ENCODE data around the gene NDUFS3. TPM values are rescaled to one million over a fixed set of nuclear protein-coding genes. Genes with fewer than 3 reads are reported as not detected.
A peak's percentile ranks its signal among the peaks of the same experiment; 100 is the strongest.
"Not testable (repeated sequence)": the region's sequence is repeated elsewhere in the genome, so short reads cannot be mapped to it uniquely, and the experiment has no call there.

NDUFS3 gene
- 100 to 1,000 TPM; 150 to 205 (median 197) TPM for total RNA-seq
- long read RNA-seq, donor 1, transcript NDUFS3-201 (7 exons, 958 nt), result major isoform, 89 of 97 reads
- long read RNA-seq, donor 1, partial matches to known transcripts, result 1 of 97 reads
- long read RNA-seq, donor 1, other reads (novel, unspliced or antisense), result 7 of 97 reads
- long read RNA-seq, donor 2, transcript NDUFS3-201 (7 exons, 958 nt), result major isoform, 166 of 176 reads
- long read RNA-seq, donor 2, partial matches to known transcripts, result 1 of 176 reads
- long read RNA-seq, donor 2, other reads (novel, unspliced or antisense), result 8 of 176 reads

DNA sequence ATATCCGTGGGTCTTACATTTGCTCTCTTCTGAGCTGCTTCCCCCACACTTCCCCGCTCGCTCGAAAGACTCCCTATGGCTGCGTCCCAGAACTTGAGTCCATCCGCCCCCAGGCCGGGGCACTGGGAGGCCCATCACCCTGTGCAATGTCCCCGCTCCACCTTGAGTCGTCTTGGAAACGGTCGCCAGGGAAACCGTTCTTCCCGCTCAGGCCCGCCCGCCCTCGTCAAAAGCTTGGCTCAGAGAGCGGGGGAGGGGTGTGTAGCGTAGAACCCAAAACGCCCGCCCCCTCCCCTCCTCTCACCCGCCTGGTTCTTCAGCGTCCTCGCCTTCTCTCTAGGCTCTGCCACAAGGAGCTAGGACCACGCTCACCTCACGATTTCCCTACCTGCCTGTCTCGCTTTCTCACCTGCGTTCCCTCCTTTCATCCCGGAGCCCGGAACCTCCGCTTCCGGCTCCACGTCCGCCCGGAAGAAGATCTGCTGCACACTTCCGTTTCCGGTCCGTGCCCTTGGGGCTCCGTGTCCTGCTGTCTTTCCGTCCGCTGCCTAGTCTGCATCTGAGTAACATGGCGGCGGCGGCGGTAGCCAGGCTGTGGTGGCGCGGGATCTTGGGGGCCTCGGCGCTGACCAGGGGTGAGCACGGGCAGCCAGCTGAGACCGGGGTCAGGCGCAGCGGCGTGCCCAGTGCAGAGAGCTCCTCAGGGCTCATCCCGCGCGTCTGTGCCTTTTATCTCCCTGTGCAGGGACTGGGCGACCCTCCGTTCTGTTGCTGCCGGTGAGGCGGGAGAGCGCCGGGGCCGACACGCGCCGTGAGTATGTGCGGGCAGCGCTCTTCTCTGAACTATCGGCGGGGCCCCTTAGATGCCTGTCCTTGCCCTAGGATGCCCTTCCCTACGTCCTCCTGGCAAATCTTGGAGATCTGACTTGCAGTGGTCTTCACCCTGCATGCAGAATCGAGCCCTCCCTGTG, at the start of gene NDUFS3, which contains the start of gene KBTBD4:
Gene NDUFS3 (plus strand): TSS at position 551 of the 971 bp plus-strand sequence. CDS start 18 bp downstream, at position 569.
Gene KBTBD4 (minus strand): TSS at position 447 of the 971 bp plus-strand sequence. CDS start 19 bp downstream, at position 428.
- Histone ChIP-seq H3K36me3 (ENCODE audit: low read depth) (peaks cover 16% of the 10 kb centered on the region), H3K4me3 (peak within 1 kb of the TSS; percentile 88), H3K4me1 (ENCODE audit: low read depth) (peaks cover 12% of the 10 kb centered on the region), H3K9me3 (no peaks in the 10 kb centered on the region)
- ATAC-seq, result peak; percentile 99
- intact Hi-C loops (cut with DNase I, micrococcal nuclease), result no loop called here
- no peak for TF ChIP-seq CTCF (IDR thresholded peaks at IDR 0.05)
- peak; percentile 92 to 94 (median 93) for DNase-seq

- TF ChIP-seq CTCF (IDR thresholded peaks at IDR 0.05), result no peak
- H3K9me3 ChIP-seq, result no peaks in the 10 kb centered on the region
- H3K4me3 ChIP-seq, result no peak overlapping the region
- intact Hi-C loops (cut with DNase I, micrococcal nuclease), result no loop called here
- ATAC-seq (no peak), DNase-seq (no peak)
- H3K4me1 ChIP-seq (ENCODE audit: low read depth), result peaks cover 8% of the 10 kb centered on the region
- no peaks in the 10 kb centered on the region for H3K36me3 ChIP-seq (ENCODE audit: low read depth)
These were observed 48.9 kb upstream of the NDUFS3 start for GRCh38 chr11:47529951-47530350.

- H3K9me3 ChIP-seq; intact Hi-C loops (cut with DNase I, micrococcal nuclease); DNase-seq; ATAC-seq; H3K4me3 ChIP-seq; H3K36me3 ChIP-seq (ENCODE audit: low read depth); H3K4me1 ChIP-seq (ENCODE audit: low read depth): not testable (repeated sequence)
These were observed 48.2 kb upstream of the NDUFS3 start for GRCh38 chr11:47530721-47531120.

DNA sequence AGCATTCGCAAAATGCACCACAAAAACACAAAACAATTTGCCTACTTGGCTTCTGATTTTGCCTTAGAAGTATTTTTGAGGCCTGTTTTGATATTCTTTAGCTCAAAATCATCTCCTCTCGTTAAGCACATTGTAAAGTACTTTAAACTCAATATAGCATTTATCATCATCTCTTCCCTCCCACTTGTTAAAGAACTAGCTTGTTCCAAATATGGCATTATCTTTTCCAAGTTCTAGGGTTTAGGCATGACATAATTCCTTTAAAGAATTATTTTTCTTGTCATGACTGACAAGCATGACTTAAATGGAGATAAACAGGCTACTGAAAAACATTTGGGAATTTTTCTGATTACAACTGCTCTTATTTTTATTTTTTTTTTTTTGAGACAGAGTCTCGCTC, 47.2 kb upstream of the NDUFS3 start:
- DNase-seq, result no peak
- Histone ChIP-seq H3K4me1 (ENCODE audit: low read depth) (peaks cover 7% of the 10 kb centered on the region), H3K36me3 (ENCODE audit: low read depth) (no peaks in the 10 kb centered on the region), H3K4me3 (no peak overlapping the region), H3K9me3 (no peaks in the 10 kb centered on the region)
- no peak for TF ChIP-seq CTCF (IDR thresholded peaks at IDR 0.05)
- intact Hi-C loops (cut with DNase I, micrococcal nuclease), result no loop called here
- no peak for ATAC-seq

DNA sequence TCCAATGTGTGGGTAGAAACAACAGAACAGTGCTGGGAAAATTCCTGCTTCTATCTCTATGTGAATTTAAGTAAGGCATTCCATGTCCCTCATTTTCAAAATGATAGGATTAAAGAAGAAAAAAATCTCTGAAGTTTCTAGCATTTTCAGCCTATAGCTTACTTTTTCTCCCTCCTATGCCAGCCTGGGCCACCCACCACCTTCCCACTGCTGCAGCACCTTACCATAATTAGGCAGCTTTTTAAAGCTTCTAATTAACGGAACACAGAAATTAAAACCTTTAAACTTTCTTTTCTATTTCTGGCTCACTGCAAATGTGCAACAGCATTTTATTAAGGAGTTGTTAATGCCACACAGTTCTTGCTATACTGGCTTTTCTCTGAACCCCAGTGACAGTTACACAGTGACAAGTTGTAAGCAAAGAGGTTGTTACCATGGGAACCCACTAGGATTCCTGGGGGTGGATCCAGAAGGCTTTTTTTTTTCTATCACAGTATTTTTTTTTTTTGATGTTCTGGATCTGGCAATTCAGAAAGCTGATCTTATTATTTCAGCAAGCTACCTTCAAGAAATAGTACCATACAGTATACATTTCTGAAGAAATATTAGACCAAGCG, 46.2 kb upstream of the NDUFS3 start:
- H3K4me3 ChIP-seq, result no peak overlapping the region
- no peak for ATAC-seq
- H3K36me3 ChIP-seq (ENCODE audit: low read depth), result no peaks in the 10 kb centered on the region
- TF ChIP-seq CTCF (IDR thresholded peaks at IDR 0.05), result no peak
- H3K4me1 ChIP-seq (ENCODE audit: low read depth), result peaks cover 7% of the 10 kb centered on the region
- H3K9me3 ChIP-seq, result no peaks in the 10 kb centered on the region
- DNase-seq, result no peak
- intact Hi-C loops (cut with DNase I, micrococcal nuclease), result no loop called here

Data from mucosa of descending colon (tissue), 3 donors.